HEK293 (cell line): ENCODE data around the gene ALG10.

Source experiments
- CTCF ChIP-seq: fragments of 450-650 bp; formaldehyde crosslinking; IDR thresholded peaks from 2 replicates; pipeline ENCODE4 v1.5.1; 2016; ENCODE audit warnings: missing biosample characterization, missing genetic modification characterization
- KLF8 ChIP-seq: fragments of 450-650 bp; formaldehyde crosslinking; IDR thresholded peaks from 2 replicates; pipeline ENCODE4 v1.5.1; 2016; ENCODE audit warnings: missing biosample characterization, missing genetic modification characterization
- KLF9 ChIP-seq: fragments of 450-650 bp; formaldehyde crosslinking; IDR thresholded peaks from 2 replicates; pipeline ENCODE4 v1.5.1; 2016; ENCODE audit warnings: missing biosample characterization, missing genetic modification characterization, low read depth
- MEIS1 ChIP-seq: sonication (generic); formaldehyde crosslinking; IDR thresholded peaks from 2 replicates; pipeline ENCODE4 v1.8.1; 2022; ENCODE audit warnings: missing genetic modification reagents, mild to moderate bottlenecking, borderline replicate concordance
- MYNN ChIP-seq: fragments of 450-650 bp; formaldehyde crosslinking; IDR thresholded peaks from 2 replicates; pipeline ENCODE4 v1.5.1; 2016; ENCODE audit warnings: missing biosample characterization, missing genetic modification characterization, borderline replicate concordance
- PRDM10 ChIP-seq: fragments of 450-650 bp; formaldehyde crosslinking; IDR thresholded peaks from 2 replicates; pipeline ENCODE4 v1.5.1; 2016; ENCODE audit warnings: missing biosample characterization, missing genetic modification characterization
- PRDM6 ChIP-seq: fragments of 450-650 bp; formaldehyde crosslinking; IDR thresholded peaks from 2 replicates; pipeline ENCODE4 v1.5.1; 2017; ENCODE audit warnings: missing biosample characterization, missing genetic modification characterization
- SALL2 ChIP-seq: fragments of 450-650 bp; formaldehyde crosslinking; IDR thresholded peaks from 2 replicates; pipeline ENCODE4 v1.5.0; 2017; ENCODE audit warnings: missing biosample characterization, mild to moderate bottlenecking, missing genetic modification characterization, borderline replicate concordance
- WT1 ChIP-seq: fragments of 450-650 bp; formaldehyde crosslinking; IDR thresholded peaks from 2 replicates; pipeline ENCODE4 v1.5.1; 2016; ENCODE audit warnings: missing biosample characterization, missing genetic modification characterization
- ZFP3 ChIP-seq: fragments of 450-650 bp; formaldehyde crosslinking; IDR thresholded peaks from 2 replicates; pipeline ENCODE4 v1.5.1; 2016; ENCODE audit warnings: low read depth, missing biosample characterization, missing genetic modification characterization
- ZNF146 ChIP-seq: fragments of 450-650 bp; formaldehyde crosslinking; IDR thresholded peaks from 2 replicates; pipeline ENCODE4 v1.5.1; 2016; ENCODE audit warnings: missing biosample characterization, missing genetic modification characterization
- ZNF148 ChIP-seq: fragments of 450-650 bp; formaldehyde crosslinking; IDR thresholded peaks from 2 replicates; pipeline ENCODE4 v1.5.0; 2017; ENCODE audit warnings: missing biosample characterization, missing genetic modification characterization, borderline replicate concordance
- ZNF155 ChIP-seq: fragments of 450-650 bp; formaldehyde crosslinking; IDR thresholded peaks from 2 replicates; pipeline ENCODE4 v1.5.1; 2016; ENCODE audit warnings: missing biosample characterization, missing genetic modification characterization
- ZNF175 ChIP-seq: fragments of 450-650 bp; formaldehyde crosslinking; IDR thresholded peaks from 2 replicates; pipeline ENCODE4 v1.5.1; 2016; ENCODE audit warnings: missing biosample characterization, missing genetic modification characterization
- ZNF248 ChIP-seq: fragments of 450-650 bp; formaldehyde crosslinking; IDR thresholded peaks from 2 replicates; pipeline ENCODE4 v1.5.1; 2017; ENCODE audit warnings: missing biosample characterization, missing genetic modification characterization
- ZNF311 ChIP-seq: fragments of 450-650 bp; formaldehyde crosslinking; IDR thresholded peaks from 2 replicates; pipeline ENCODE4 v1.5.1; 2017; ENCODE audit warnings: missing biosample characterization, missing genetic modification characterization, borderline replicate concordance
- ZNF324 ChIP-seq: fragments of 450-650 bp; formaldehyde crosslinking; IDR thresholded peaks from 2 replicates; pipeline ENCODE4 v1.5.1; 2016; ENCODE audit warnings: missing biosample characterization, missing genetic modification characterization
- ZNF335 ChIP-seq: fragments of 450-650 bp; formaldehyde crosslinking; conservative IDR thresholded peaks from 2 replicates; pipeline ENCODE4 v1.5.1; 2016; ENCODE audit warnings: missing biosample characterization, missing genetic modification characterization
- ZNF362 ChIP-seq: fragments of 450-650 bp; formaldehyde crosslinking; IDR thresholded peaks from 2 replicates; pipeline ENCODE4 v1.5.1; 2016; ENCODE audit warnings: missing biosample characterization, missing genetic modification characterization
- ZNF513 ChIP-seq: fragments of 450-650 bp; IDR thresholded peaks from 2 replicates; pipeline ENCODE4 v1.5.1; 2018; ENCODE audit warnings: missing biosample characterization, missing genetic modification characterization
- ZNF548 ChIP-seq: fragments of 450-650 bp; formaldehyde crosslinking; IDR thresholded peaks from 2 replicates; pipeline ENCODE4 v1.5.1; 2016; ENCODE audit warnings: missing biosample characterization, missing genetic modification characterization
- ZNF701 ChIP-seq: fragments of 450-650 bp; formaldehyde crosslinking; IDR thresholded peaks from 2 replicates; pipeline ENCODE4 v1.5.1; 2016; ENCODE audit warnings: missing biosample characterization, missing genetic modification characterization
- ZNF785 ChIP-seq: fragments of 450-650 bp; formaldehyde crosslinking; IDR thresholded peaks from 2 replicates; pipeline ENCODE4 v1.5.1; 2016; ENCODE audit warnings: missing biosample characterization, missing genetic modification characterization
- ZSCAN16 ChIP-seq: fragments of 450-650 bp; formaldehyde crosslinking; IDR thresholded peaks from 2 replicates; pipeline ENCODE4 v1.5.1; 2016; ENCODE audit warnings: missing biosample characterization, missing genetic modification characterization
- ZSCAN4 ChIP-seq: fragments of 450-650 bp; formaldehyde crosslinking; IDR thresholded peaks from 2 replicates; pipeline ENCODE4 v1.5.1; 2017; ENCODE audit warnings: missing biosample characterization, missing genetic modification characterization
- ZXDB ChIP-seq: fragments of 450-650 bp; formaldehyde crosslinking; IDR thresholded peaks from 2 replicates; pipeline ENCODE4 v1.5.1; 2016; ENCODE audit warnings: missing biosample characterization, missing genetic modification characterization

ALG10 gene

GRCh38 chr12:34022079-34022830, at the start of gene ALG10 (continued):
- no peak for TF ChIP-seq PRDM6
- TF ChIP-seq ZFP3, result no peak
- no peak for TF ChIP-seq ZNF785 (tag by site-specific recombination)
- TF ChIP-seq ZXDB, result 0 out of 2 replicates have a peak, but pooled peaks have one; percentile 41
- no peak; the same call in 1 of the 2 replicates for TF ChIP-seq WT1 (tag by site-specific recombination)
- TF ChIP-seq ZNF335 (tag by site-specific recombination), result peak; percentile 85
- peak; percentile 85 for TF ChIP-seq ZNF362 (tag by site-specific recombination)
- TF ChIP-seq ZSCAN4 (tag by site-specific recombination), result no peak
- TF ChIP-seq ZNF548, result no peak
- TF ChIP-seq KLF9 (tag by site-specific recombination), result no peak
- no peak for TF ChIP-seq ZNF248 (tag by site-specific recombination)
- no peak for TF ChIP-seq SALL2
- TF ChIP-seq MEIS1 (CRISPR knock-in tag), result no peak
- TF ChIP-seq ZNF146 (tag by site-specific recombination), result no peak
- TF ChIP-seq ZNF324 (tag by site-specific recombination), result 0 out of 2 replicates have a peak, but pooled peaks have one; percentile 34
- no peak for TF ChIP-seq ZNF148 (tag by site-specific recombination)
- TF ChIP-seq ZNF311, result no peak
- TF ChIP-seq ZNF513 (tag by site-specific recombination), result no peak
- TF ChIP-seq ZSCAN16 (tag by site-specific recombination), result no peak
- no peak for TF ChIP-seq ZNF155 (tag by site-specific recombination)
- no peak for TF ChIP-seq MYNN (tag by site-specific recombination)
- no peak for TF ChIP-seq PRDM10
- TF ChIP-seq ZNF701, result no peak
- TF ChIP-seq KLF8 (tag by site-specific recombination), result 0 out of 2 replicates have a peak, but pooled peaks have one; percentile 46
- TF ChIP-seq CTCF (tag by site-specific recombination), result peak; percentile 34; the same call in 1 of the 2 replicates
- no peak for TF ChIP-seq ZNF175 (tag by site-specific recombination)
